T follicular helper cell (primary cell): ENCODE measurements around the gene DYTN.
A peak's percentile ranks its signal among the peaks of the same experiment; 100 is the strongest.
"Not testable (repeated sequence)": the region's sequence is repeated elsewhere in the genome, so short reads cannot be mapped to it uniquely, and the experiment has no call there.

Source experiments
- DNase-seq: peaks from one replicate; pipeline ENCODE4 v3.0.0-alpha.2; 2020; ENCODE audit warnings: low read depth
- total RNA-seq, 2 experiments: gene quantifications; one replicate each; lab custom pipeline; 2026; lab: John Stamatoyannopoulos, UW

The DYTN gene, protein sequence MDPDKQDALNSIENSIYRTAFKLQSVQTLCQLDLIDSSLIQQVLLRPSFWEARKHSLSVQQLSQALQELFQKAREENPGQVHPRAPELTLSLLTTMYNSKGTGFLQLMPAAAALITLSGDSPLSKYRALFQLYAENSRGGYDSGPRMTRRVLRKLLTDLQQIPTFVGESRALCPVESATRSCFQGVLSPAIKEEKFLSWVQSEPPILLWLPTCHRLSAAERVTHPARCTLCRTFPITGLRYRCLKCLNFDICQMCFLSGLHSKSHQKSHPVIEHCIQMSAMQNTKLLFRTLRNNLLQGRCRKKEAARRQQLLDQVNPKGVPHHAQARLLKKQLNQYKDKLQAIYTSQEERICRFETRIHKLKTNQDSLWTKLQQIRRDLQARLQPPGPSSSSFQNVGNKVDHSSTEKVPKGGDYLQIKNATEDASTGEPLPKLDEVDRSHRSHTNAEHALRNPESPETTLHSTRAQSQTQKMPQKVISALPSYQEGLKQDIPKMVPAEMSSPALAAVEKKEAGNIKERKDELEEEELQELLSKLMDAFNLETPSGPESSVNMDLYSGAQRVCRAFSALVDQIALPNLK
- 0 reads per million in 2 experiments for total RNA-seq

GRCh38 chr2:206718296-206718695 lies at the start of gene DYTN:
TSS of gene DYTN (minus strand) at chr2:206718396. CDS start at chr2:206718279, 117 bp downstream.
- DNase-seq, result no peak

DNA sequence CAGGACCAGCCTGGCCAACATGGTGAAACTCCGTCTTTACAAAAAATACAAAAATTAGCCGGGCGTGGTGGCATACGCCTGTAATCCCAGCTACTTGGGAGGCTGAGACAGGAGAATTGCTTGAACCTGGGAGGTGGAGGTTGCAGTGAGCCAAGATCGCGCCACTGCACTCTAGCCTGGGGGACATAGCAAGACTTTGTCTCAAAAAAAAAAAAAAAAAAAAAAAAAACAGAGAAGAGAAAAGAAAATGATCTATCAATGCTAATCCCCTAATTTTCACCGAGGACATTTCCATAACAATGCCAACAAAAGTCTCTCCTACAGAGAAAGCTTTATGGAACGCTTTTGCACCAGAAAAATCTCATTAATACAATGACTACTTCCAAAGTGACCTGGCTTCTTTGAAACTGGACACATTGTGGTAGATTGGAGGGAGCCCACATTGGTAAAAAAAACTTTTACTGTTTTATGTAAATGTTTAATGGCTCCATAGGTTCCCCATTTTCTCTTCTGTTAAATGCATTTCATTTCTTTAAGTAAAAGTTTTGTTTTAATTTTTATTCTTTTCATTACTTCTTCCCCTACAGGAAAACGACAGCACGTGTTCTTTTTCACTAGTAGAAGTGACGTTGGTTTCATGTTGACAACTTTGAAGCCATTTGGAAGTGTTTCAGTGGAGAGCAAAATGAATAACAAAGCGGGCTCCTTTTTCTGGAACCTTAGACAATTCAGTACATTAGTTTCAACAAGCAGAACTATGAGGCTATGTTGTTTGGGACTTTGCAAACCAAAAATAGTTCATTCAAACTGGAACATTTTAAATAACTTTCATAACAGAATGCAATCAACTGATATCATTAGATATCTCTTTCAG lies 48.1 kb upstream of the DYTN start:
- DNase-seq, result no peak

GRCh38 chr2:206765242-206766056 lies 47.3 kb upstream of the DYTN start, which contains the start of the genes FASTKD2 and MDH1B:
TSS of gene FASTKD2 (plus strand) at chr2:206765606. CDS start at chr2:206766694, 1,088 bp downstream.
TSS of gene MDH1B (minus strand) at chr2:206765328. CDS start at chr2:206765271, 57 bp downstream.
- DNase-seq, result peak; percentile 72

- DNase-seq, result no peak
These were observed 46.6 kb upstream of the DYTN start for GRCh38 chr2:206764673-206765241.

GRCh38 chr2:206756816-206757215 lies 38.6 kb upstream of the DYTN start:
- DNase-seq, result no peak

GRCh38 chr2:206740800-206741199 lies 22.6 kb upstream of the DYTN start:
- no peak for DNase-seq

- no peak for DNase-seq
These were observed 21.1 kb upstream of the DYTN start for GRCh38 chr2:206739271-206739670.

GRCh38 chr2:206736935-206737334 lies 18.7 kb upstream of the DYTN start:
- no peak for DNase-seq

DNA sequence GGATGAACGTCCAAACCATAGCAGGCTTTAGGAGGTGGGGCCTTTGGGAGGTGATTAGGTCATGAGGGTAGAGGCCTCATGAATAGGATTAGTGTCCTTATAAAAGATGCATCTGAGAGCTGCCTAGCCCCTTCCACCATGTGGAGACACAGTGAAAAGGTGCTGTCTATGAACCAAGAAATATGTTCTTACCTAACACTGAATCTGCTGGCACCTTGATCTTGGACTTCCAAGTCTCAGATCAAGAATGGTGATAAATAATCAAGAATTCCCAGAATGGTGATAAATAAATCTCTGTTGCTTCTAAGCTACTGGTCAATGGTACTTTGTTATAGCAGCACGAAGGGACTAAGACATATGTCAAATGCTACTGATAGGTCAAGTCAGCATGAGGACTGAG lies 15.1 kb upstream of the DYTN start:
- DNase-seq, result no peak

- no peak for DNase-seq
These were observed 10.3 kb upstream of the DYTN start for GRCh38 chr2:206728277-206729199.

DNA sequence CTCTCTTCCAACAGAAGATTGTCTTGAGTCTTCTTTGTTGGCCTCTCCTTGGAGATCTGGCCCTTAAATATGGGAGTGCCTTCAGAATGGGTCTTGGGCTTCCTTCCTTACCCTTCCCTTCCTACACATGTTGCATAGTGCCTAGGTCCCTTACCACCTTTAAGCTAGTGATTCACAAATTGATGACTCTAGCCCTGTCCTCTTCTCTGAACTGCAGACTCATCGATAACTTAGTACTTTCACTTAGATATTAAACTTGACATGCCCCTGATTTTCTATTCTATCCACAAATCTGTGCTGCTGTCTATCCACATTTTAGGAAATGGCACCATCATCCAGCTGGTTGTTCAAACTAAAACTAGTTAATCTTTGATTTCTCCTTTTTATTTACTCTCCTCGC lies 9.1 kb upstream of the DYTN start:
- DNase-seq, result no peak

DNA sequence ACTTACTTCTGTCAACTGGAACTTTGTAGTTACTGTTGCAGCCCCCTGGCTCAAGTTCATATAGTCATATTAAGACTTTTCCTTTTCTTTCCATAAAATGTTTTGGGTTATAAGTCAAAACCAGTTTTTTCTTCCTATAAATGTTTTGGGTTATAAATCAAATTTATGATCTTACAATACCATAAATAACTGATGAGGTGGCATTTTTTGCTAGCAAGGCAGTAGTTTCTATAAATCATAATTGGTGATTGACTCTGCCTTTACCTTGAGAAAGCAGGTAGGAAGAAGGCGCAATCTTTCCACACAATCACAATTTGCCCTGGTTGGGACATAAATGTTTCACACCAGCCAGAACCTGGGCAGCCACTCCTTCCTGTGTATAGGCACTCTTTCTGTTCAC lies 5.1 kb upstream of the DYTN start:
- DNase-seq, result no peak

DNA sequence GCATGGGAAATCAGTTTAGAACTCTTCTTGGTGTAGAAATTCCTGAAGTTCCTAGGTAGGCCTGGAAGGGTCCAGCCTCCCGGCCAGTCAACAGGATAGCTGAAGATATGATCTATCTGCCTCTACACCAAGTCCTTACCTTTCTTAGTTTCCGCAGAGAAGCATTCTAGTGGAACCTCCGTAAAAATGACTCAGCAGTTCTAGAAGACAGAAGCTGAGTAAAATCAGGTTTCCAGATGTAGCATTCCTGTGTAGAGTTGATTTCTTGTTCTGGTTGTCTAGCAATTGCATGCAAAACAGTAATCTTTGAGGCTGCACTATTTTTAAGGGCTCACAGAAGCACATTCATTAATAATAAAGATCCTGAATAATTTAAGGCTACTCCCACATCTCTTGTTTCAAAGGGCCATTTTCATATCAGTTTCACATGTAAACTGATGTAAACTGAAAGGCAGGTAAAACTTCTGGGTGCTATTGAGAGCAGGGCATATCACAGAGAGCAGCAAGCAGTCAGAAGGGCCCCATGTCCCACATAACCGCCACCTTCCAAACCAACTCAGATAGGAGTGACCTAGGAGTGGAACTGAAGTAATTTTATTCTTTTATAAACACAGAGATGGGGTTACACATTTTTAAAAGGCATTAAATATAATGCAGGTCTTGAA lies 3.2 kb upstream of the DYTN start:
- no peak for DNase-seq

DNA sequence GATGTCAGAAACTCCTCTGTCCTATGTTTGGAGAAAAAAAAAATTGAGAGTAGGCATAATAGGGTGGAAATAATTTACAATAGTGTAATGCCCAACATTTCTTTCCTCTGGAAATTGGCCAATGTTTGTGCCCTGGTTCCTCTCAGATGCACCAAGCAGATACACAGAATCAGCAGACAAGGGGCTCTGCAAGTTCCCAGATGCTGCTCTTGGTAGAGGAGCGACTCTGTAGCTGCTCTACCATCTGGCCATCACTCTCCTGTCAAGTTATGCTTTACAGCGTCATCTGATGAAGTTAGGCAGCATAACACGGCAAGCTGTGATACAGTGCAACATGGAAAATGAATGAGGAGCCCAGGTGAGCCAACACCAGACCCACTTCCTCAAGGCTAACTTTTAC lies 1.6 kb downstream of the DYTN start:
- no peak for DNase-seq

GRCh38 chr2:206715183-206715582 lies 3.0 kb downstream of the DYTN start:
- not testable (repeated sequence) for DNase-seq

GRCh38 chr2:206713746-206714145 lies 4.5 kb downstream of the DYTN start:
- DNase-seq, result no peak

DNA sequence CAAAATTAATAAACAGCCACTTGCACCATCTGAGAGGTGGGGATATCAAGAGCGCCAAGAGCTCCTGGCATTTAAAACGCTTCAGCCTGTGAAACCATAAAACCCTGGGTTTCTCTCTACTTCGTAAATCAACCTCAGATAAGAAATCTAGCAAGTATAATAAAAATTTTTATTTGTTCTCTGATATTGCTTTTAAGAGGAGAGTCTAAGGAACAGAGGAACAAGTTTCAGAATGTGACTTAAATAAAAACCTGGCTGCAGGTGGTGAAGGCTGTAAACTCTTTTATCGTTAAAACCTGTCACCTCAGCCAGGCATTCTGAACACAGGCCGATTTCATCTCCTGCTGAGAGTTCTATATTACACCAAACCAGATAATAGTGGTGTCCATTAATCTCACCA lies 9.9 kb downstream of the DYTN start:
- DNase-seq, result no peak

GRCh38 chr2:206707164-206707701 lies 11.0 kb downstream of the DYTN start:
- no peak for DNase-seq

DNA sequence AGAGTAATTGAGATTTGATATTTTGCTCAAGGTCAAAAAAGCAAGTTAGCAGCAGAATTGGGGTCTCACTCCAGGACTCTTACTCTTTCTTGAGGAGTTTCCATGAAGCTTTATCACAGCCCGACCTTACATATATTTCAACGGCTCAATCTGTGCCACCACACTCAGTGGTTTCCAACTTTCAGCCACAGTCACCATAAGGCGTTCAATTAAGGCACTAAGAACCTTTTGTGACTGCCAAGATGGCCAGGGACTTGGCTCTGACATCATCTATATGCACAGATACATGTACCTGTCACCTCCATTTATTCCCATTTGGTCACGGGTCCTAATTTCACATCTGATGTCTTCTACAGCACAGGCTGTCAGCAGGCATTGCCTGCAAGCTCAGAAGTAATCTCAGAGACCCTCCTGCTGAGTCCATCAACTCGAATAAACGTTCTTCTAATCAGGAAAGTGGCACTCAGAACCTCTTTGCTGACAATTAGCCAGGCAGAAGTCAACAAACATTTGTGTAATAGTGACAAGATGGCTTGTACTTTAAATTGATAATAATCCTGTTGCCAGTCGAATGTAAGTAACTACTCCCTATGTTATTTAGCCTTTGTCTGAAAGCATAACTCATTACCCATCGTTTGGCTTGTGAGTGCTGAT lies 16.1 kb downstream of the DYTN start:
- DNase-seq, result no peak
